Stimulated activated CD8-positive, alpha-beta memory T cell treated with anti-CD3 and anti-CD28 coated beads, Interleukin-7, amount 100 ng/mL, for 1 hour (primary cell): Measurements from ENCODE around the gene CEP128.

Experiments used
- DNase-seq, 2 donors: peaks; one replicate each; pipeline ENCODE4 v3.0.0-alpha.2; 2020; ENCODE audit warnings: low read depth in 2 of 2

CEP128 gene

DNA sequence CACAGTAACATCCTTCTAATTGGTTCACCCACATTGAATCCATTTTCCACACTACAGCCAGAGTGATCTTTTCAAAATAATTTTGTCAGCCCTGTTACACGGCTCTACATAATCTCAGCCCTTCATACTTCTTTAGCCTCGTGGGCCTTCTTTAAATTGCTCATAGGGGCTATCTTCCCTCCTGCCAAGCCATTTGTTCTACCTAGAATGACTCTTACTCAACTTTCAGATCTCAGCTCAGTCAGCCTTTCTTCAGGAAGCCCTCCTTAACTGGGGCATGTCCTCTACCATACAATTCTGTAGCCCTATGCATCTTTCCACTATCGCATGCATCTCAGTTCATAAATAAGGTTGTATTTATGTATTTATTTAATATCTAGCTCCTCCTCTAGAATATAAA lies 39.7 kb downstream of the CEP128 start:
- DNase-seq: no peak

DNA sequence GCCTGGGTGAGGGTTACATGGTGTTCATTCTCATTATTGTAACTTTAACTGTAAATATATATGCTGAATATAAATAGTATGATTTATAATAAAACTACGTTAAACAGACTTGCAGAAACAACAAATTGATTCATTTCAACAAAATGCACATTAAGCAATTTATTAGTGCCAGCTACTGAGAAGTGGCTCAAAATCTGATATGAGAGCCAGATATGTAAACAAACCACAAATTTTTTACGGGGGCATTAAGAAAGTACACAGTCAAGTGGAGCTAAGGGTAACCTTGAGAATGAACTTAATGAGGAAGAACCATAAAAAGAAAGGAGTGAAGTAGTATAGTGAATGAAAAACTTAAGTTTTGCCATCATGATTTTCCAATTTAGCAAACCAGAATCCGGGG lies 40.3 kb downstream of the CEP128 start:
- DNase-seq: no peak

DNA sequence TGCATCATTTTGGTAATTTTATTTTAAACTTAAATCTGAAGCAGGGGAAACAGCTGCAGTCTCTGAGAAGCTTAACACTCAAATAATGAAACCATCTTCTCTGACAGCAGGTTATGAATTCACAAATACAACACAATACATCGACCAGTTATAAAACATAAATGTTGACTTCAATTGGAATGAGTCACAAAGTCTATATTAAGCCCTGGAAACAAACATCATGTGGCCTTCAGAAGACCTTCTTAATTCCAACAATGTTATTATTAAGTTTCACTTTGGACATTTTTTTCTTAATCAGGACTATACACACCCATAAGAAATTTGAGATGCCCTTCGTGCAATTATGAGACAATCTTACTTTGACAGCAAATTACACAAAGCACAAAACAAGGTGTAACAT lies 68.9 kb downstream of the CEP128 start:
- no peak for DNase-seq

DNA sequence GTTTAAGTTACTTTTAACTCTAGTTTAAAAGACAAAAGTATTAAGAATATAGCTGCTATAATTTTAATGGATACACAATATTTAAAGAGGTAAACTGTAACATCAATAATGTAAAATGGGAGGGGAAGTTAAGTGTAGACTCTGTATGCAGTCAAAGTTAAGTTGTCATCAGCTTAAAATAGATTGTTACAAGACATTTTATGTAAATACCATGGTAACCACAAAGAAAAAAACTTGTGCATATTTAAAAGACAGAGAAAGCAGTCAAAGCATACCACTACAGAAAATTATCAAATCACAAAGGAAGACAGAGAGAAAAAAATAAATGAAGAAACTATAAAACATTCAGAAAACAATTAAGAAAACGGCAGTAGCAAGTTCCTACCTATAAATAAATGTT lies 73.3 kb downstream of the CEP128 start:
- no peak for DNase-seq

DNA sequence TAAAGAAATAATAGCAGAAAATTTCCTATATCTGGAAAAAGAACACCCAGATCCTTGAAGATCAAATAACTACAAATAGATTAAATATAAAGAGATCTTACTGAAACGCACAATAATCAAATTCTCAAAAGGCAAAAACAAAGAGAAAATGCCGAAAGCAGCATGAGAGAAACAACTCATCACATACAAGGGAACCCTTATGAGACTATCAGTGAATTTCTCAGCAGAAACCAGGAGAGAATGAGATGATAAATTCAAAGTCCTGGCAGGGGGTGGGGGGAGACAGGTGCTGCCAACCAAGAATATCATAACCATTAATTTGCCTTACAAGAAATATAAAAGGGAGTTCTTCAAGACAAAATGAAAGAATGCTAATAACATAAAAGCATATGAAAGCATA lies 73.7 kb downstream of the CEP128 start:
- no peak for DNase-seq

DNA sequence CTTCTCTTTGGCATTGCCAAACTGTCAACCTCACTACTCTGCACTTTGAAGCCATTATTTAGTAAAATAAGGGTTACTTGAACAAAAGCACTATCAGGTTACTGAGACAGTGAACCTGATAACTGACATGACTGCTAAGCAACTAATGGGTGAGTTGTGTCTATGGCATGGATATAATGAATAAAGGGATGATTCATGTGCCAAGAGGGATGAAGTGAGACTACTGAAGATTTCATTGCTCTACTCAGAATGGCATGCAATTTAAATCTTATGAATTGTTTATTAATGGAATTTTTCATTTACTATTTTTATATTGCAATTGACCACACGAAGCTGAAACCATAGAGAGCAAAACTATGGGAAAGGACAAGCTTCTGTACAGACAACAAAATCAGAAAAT lies 74.4 kb downstream of the CEP128 start:
- DNase-seq: no peak

DNA sequence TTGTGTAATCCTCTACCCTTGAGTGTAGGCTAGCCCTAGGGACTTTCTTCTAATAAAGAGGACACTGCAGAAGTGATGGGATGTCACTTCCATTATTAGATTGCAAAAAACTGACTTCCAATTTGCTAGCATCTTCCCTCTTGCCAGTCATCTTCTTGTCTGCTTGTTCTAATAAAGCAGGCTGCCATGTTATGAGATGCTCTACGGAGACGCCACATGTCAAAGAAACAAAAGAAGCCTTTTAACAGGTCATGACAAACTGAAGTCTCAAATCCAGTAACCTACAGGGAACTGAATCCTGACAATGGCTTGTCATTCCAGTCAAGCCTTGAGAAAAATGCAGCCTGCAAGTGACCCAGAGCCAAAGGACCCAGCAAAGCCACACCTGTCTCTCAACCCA lies 76.0 kb downstream of the CEP128 start:
- DNase-seq: no peak

DNA sequence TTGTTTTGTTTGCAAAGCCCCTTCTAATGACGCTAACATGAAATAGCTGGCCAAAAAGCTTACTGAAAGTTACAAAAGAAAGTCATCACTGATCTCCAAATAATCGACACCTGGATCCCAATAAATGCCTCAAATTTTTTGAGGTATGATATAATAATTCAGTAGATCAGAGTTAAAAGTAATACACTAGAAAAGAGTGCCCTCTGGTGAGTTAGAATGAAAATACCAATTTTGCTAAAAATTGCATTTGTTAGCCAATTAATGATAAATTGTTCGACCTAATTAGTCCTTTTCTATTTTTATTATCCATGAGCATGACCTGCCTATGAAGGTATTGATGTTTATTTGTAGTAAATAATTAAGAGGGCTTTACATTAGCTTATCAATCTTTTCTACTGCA lies 78.6 kb downstream of the CEP128 start:
- DNase-seq: no peak

DNA sequence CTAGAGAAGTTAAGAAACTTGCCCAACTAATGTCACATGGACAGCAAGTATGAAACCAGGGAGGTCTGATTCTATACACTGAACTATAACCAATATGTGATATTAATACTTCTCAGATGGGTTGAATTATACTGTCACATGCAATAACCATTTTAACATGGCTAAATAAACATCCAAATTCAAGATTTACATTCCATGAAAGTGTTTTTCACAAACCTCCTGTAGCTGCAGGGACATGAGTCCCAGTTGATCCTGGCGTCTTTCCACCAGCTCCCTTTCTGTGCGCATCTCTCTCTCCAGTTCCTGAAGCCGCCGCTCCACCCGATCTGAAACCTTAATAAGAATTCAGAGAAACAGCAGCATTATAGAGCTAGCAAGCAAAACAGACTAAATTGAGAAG lies 79.0 kb downstream of the CEP128 start:
- DNase-seq: no peak

DNA sequence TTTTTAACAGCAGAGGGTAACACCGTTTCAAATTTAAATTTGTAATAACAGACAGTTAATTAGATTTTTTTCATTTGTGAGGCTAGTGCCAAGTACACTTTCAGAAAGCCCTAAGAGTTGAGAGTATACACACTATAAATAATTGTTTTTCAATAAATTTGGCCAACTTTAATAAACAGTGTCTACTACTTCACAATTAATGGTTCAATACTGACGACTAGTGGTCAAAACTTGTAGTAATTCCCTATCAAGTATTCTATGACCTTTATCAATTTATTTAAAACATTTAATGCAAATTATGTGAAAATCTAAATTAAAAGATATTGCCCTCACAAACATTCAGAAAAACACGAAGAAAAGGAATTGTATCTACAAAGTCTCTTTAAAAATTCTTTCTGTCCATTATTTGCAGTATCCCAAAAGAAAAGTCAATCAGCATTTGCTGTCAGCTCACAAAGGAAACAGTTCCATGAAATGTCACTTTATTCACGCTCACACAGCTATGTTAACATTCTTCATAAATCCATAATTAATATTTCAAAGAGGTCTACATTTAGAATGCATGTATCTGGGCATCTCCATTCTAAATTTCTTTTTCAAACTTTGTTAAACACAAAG lies 91.2 kb downstream of the CEP128 start:
- DNase-seq: no peak

DNA sequence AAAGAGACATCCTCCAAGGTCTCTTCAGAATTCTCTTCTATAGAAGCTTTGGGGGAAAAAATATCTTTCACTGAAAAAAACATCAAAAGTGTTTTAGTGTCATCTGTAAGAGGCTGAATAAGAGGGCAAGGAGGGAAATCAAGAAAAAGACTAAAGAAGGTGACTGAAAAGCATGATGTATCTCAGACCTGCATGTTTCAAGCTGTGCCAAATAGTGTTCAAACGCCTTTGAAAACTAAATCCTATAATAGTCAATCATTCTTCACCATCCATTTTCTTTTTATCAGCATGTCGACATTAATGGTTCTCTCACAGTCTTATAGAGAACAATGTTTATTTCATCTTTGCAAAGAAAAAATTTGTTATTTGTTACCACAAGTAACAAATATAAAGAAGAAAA lies 94.5 kb downstream of the CEP128 start:
- DNase-seq: no peak

DNA sequence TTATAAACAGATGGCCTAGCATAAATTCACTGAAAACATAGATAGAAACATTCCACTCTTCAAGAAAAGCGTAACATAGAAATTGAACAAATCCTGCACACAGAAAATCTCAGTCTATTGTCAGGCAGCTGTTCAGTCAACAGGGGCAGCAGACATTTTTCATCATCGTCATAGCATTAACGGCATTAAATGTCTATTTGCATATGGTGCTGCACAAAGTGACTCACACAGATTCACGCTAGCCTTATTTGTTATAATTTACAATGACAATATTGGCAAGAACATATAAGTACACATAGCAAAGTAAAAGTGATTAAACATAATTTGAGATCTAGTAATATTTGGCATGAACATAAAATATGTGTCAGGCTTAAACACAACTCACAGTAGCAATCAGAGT lies 95.7 kb downstream of the CEP128 start:
- no peak for DNase-seq

DNA sequence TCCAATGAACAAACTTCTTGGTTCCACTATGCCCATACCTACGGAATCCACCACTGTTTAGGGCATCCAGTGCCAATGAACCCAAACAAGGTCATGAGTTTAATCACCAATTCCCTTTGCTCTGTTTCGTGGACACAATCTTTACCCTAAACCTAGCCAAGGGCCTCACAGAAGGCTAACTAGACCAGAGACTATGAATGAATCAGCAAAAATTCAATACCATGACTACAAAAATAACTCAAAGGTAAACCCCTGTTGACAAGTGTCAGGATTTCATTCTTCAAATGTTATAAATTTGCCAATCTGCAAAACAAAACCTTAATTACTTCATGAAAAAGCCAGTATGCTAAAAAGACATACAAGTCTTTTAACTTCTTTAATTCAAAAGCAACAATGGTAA lies 96.7 kb downstream of the CEP128 start:
- DNase-seq: no peak

DNA sequence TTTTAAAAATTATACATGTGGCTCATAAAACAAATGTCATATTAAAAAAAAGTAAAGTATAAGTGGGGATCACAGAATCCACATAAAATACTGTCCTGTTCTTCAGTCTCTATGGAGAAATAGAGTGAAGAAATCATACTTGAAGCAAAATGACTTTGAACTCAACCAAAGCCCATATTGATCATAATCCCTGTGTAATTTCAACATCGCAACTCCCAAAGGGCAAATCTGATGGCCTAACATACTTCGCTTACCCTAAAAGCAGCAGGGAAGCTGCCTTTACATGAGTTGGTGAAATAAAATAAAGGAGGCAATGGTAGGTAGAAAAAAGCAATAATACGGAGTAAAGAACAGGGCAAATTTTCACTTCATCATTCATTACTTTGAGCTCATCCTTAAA lies 101.8 kb downstream of the CEP128 start:
- no peak for DNase-seq

DNA sequence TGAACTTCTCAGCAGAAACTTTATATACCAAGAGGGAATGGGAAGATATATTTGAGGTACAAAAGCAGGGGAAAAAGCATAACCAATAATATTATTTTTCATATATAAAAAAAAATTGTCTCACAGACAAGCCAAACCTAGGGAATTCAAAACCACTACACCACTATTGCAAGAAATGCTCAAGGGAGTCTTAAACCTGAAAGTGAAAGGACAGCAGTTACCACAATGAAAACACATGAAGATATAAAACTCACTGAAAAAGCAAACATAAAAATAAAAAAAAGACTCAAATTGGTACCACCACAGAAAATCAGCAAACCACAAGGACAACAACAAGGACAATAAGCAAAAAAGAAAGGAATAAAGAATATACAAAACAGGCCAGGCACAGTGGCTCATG lies 131.9 kb downstream of the CEP128 start:
- DNase-seq: no peak

DNA sequence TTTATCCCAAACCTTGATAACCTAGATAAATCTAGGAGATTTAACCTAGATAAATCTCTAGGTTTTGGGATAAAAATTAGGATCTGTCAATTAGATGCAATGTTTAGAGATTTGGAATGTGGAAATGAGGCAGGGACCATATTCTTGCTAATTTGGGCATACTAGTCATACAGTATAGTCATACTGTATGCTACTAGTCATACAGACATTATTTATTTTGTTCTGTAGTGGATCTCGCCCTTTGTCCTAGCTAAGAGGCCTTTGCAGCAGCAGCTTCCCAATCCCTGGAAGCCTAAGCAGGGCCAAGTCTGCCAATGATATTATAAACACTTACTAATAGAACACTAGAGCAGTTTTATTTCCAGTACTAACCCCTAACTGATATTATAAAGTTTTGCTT lies 136.4 kb downstream of the CEP128 start:
- no peak for DNase-seq

DNA sequence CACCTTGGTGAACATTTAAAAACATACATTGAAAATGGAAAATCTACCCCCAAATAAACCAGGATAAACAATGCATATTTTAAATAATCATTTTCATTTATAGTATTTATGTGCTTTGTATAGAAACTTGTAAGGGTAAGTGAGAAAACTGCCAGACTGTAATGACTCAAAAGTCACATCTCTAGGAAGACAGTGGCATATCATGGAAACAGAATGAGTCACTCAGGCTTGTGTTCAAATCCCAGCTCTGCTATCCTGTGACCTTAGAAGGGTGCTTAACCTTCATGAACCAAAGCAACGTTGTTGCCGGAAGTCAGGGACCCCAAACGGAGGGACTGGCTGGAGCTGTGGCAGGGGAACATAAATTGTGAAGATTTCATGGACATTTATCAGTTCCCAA lies 142.7 kb downstream of the CEP128 start:
- DNase-seq: no peak

DNA sequence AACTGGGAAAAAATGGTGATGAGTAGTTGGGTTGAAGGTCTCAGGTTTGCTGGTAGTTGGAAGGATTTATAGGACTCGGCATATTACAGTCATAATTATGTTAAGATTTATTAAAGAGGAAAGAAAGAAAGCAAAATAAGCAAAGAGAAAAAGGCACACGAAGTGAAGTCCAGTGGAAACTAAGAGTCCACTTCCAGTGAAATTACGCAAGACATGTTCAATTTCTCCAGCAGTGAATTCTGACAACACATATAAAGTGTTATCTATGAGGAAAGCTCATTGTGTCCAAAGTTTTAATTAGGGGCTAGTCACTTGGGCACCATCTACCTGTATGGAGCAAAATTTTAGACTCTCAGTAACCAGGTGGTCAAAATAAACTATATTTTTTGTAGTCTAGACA lies 143.3 kb downstream of the CEP128 start:
- DNase-seq: no peak

DNA sequence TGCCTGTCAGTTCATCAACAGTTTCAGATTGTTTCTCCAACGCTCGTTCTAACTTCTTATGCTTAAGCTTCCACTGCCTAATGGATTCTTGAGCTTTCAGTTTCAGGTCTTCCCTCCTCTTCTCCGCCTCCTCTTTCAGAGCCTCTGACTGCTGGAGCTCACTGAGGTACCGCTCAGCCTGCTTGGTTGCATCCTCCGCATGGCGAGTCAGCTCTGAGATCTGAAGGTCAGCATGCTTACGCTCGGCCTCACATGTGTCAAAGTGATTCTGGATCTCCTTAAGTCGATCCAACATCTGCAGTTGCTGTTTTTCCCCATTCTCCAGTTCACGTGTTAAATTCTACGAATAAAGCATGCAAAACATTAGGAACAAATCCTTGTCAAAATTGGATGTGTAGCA lies 148.8 kb downstream of the CEP128 start:
- no peak for DNase-seq

DNA sequence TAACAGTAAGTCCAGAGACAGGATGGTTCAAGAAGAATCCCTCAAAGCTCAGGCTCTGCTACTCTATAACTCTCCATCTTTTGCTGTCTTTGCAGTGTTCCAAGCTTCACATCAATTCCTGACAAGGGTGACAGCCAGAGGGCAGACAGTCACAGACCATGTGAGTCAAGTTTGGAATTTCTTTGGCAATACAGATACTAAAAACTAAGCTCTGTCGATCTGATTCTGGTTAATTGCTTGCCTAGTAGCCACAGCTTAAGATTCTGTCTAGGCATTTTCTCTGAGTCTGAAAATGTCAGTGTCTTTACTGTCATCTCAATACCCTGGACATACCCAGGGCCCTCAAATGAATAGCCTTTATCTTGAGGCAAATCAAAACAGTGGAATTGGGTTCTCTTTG lies 153.7 kb downstream of the CEP128 start:
- no peak for DNase-seq

DNA sequence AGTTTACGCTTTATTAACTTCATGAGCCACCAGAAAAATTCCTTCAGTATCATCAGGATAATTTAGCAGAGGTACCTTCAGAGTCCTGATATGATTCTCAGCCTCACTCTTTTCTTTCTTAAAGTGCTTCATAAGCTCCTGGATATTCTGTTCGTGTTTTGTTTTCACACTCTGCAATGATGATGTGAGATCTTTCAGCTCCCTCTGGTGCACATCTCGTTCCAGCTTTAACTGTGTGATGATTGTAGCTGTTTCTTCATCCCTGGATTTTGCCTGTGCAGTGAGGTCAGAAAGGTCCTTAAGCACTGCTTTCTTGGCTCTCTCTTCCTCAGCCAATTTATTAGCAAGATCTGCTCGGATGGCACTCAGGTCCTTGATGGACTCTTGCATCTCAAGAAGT lies 156.7 kb downstream of the CEP128 start:
- DNase-seq: no peak

DNA sequence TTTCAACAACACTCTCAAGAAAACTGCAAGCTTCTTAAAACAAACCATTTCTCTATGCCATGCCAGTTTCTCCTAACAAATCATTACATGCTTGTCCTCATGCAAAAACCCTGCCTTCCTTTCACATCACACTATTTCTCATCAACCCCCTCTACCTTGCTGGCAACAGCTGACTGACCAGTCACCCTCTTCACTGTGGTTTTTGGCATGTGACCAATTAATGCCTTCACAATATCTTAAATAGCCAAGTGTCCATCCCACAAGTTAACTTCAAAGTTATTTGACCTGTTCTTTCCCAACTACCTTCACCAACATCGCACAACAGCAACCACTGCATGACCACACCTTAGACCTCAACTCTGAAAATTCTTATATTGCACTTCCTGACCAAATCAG lies 159.6 kb downstream of the CEP128 start:
- DNase-seq: no peak

DNA sequence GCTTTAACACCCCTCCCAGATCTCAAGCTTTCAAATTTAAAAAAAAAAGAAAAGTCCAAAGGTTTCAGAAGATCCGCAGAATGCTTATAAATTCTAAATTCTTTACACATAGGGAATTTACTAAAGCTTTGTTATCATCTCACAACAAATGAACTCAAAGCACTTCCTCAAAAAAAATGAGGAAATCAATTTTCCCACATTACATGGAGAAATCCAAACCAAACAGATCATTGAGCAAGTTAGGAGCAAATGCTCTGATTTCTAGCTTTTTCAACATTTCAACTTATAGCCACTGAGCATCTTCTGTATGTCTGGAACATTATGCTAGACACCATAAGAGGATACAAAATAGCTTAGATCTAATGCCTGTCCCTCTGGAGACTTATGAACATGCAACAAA lies 161.0 kb downstream of the CEP128 start:
- DNase-seq: no peak

DNA sequence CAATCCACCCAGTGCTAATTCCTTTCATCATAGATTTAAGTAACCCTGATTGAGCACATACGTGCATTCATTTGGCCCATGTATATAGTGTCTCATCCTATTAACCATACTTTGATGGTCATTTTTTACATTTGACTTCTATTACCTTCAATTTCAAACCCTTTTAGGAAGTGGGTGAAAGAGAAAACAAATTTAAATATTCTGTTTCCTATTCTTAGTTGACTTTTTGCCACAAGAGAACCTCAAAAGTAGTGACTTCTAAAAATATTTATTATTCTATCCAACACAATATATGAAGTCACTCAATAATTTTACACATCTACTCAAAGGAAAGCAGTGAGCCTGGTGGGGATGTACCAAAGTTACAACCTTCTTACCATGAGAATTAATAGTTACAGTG lies 164.9 kb downstream of the CEP128 start:
- DNase-seq: no peak

DNA sequence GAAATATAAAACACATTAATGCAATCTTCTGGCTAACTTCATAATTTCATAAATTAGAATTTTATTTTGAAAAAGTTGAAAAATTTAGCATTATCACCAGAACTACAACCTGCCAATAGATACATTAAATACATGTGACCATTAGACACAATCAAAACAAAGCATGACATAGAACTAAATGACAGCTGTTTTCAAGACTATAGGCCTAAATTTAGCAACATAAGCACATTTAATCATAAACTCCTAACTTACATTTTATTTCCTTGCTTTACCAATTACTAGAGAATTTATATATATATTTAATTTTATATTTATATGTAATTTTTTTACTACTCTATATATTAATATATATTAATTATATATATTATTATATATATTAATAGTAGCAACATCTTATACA lies 165.4 kb downstream of the CEP128 start:
- no peak for DNase-seq
